ENCODE measurements around the gene BEND7.
"Not testable (repeated sequence)": the region's sequence is repeated elsewhere in the genome, so short reads cannot be mapped to it uniquely, and the experiment has no call there.

BEND7 gene

DNA sequence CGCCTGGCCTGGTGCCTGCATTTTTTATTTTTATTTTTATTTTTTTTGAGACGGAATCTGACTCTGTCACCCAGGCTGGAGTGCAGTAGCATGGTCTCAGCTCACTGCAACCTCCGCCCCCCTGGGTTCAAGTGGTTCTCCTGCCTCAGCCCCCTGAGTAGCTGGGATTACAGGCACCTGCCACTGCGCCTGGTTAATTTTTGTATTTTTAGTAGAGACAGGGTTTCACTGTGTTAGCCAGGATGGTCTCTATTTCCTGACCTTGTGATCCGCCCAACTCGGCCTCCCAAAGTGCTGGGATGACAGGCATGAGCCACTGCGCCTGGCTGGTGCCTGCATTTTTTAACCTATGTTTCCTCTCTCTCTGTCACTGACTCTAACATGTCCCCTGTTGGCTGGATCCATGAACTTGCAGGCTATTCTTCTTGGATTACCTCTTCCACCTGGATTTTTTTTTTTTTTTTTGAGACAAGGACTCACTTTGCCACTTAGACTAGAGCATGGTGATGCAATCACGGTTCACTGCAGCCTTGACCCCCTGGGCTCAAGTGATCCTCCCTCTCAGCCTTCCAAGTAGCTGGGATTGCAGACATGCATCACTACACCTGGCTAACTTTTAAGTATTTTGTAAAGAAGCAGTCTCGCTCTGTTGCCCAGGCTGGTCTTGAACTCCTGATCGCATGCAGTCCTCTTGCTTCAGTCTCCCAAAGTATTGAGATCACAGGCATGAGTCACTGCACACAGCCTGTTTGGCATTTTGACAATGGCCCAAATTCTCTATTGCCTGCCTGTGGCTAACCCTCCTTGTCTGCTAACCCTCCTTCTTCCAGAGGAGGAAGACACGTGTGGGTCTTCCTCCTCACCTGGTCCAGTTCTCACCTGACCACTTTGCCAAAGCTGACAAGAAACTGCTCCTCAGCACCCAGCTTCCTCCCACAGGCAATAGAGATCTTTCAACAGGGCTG lies 34.9 kb upstream of the BEND7 start:
- POLR2A ChIA-PET, result no interaction called here

DNA sequence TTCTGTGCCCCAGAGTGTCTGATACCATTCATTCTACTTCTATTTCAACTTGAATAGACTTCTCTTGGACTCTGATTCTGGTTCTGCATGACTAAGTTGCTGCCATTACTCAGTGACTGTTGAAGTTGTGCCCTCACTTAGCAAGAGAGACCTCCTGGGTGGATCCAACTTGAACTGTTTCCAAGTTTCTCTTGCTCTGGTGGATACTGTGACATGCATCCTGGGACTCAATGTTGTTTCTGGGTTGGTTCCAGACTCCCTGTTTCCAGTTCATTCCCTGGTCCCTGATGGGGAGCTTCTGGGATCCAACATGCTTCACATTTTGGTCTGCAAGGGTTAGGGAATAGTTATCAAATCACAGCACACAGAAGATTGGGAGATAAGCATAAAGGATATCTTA lies 31.8 kb upstream of the BEND7 start:
- ChIA-PET POLR2A (no interaction called here), CTCF (interaction anchor here (1.4 kb wide), 1 partner anchor 184 kb away, joined by 3 read pairs; no protein-coding TSS in a partner anchor)
- TF ChIP-seq, protein P1, sequence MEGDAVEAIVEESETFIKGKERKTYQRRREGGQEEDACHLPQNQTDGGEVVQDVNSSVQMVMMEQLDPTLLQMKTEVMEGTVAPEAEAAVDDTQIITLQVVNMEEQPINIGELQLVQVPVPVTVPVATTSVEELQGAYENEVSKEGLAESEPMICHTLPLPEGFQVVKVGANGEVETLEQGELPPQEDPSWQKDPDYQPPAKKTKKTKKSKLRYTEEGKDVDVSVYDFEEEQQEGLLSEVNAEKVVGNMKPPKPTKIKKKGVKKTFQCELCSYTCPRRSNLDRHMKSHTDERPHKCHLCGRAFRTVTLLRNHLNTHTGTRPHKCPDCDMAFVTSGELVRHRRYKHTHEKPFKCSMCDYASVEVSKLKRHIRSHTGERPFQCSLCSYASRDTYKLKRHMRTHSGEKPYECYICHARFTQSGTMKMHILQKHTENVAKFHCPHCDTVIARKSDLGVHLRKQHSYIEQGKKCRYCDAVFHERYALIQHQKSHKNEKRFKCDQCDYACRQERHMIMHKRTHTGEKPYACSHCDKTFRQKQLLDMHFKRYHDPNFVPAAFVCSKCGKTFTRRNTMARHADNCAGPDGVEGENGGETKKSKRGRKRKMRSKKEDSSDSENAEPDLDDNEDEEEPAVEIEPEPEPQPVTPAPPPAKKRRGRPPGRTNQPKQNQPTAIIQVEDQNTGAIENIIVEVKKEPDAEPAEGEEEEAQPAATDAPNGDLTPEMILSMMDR (IDR thresholded peaks at IDR 0.05; ENCODE audit: insufficient read depth, low read length, missing control alignments), result no peak
- no peak for DNase-seq (ENCODE audit: low read depth, low spot score)
- no peak overlapping the region for H3K4me3 ChIP-seq (ENCODE audit: low read depth, low read length)

More for the DNA sequence above, 34.9 kb upstream of the BEND7 start:
- DNase-seq (ENCODE audit: low read depth, low spot score), result no peak
- TF ChIP-seq, protein P1 (IDR thresholded peaks at IDR 0.05; ENCODE audit: insufficient read depth, low read length, missing control alignments), result no peak
- H3K4me3 ChIP-seq (ENCODE audit: low read depth, low read length), result no peak overlapping the region
- CTCF ChIA-PET, result no interaction called here

GRCh38 chr10:13559124-13559700 lies 30.4 kb upstream of the BEND7 start:
- no peak overlapping the region for H3K4me3 ChIP-seq (ENCODE audit: low read depth, low read length)
- TF ChIP-seq, protein P1 (IDR thresholded peaks at IDR 0.05; ENCODE audit: insufficient read depth, low read length, missing control alignments), result no peak
- ChIA-PET CTCF (interaction anchor here (1.2 to 1.6 kb wide), 3 partner anchors 12 to 183 kb away, joined by 3 to 4 read pairs (median 3); no protein-coding TSS in a partner anchor), POLR2A (no interaction called here)
- DNase-seq (ENCODE audit: low read depth, low spot score), result no peak

DNA sequence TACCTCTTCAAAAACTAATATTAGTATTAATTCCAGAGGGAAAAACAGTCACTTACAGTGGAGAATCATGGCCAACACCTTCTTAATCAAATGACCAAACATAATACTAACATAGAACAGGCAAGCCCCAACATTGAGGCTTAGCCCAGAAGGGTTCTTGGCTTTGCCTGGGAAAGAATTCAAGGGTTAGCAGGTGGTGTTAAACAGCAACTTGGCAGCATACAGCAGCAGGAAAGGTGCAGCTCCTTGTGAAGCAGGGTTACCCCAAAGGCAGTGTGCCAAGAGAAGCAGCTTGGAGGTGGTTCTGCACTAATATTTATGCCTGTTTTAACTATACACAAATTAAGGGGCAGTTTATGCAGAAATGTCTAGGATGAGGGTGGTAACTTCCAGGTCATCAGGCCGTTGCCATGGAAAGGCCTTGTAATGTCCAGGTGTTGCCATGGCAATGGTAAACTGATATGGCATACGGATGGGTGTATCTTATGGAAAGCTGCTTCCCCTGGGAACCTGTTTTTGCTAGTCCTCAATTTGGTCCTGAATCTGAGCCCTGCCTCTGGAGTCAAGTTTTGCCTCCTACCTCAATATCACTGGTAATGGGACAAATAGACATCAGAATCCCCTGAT lies 27.2 kb upstream of the BEND7 start:
- POLR2A ChIA-PET, result no interaction called here

DNA sequence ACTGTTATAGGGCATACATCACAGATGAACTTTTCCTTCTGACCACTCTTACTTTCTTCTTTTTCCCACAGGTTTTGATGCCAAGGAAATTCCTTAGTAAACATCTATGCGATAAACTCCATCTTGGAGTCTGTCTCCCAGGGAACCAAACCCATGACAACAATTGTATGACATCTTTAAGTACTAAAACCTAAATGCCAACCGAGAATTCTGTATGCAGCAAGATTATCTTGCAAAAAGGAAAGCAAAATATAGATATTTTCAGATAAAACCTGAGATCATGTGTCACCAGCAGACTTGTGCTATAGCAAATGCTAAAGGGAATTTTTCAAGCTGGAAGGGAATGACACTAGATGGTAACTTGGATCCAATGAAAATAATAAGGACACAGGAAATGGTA lies 22.0 kb upstream of the BEND7 start:
- CTCF ChIA-PET, result no interaction called here
- no peak for DNase-seq (ENCODE audit: low read depth, low spot score)
- TF ChIP-seq, protein P1 (IDR thresholded peaks at IDR 0.05; ENCODE audit: insufficient read depth, low read length, missing control alignments), result no peak
- POLR2A ChIA-PET, result no interaction called here
- no peak overlapping the region for H3K4me3 ChIP-seq (ENCODE audit: low read depth, low read length)

More for the DNA sequence above, 27.2 kb upstream of the BEND7 start:
- CTCF ChIA-PET, result no interaction called here
- TF ChIP-seq, protein P1 (IDR thresholded peaks at IDR 0.05; ENCODE audit: insufficient read depth, low read length, missing control alignments), result no peak
- DNase-seq (ENCODE audit: low read depth, low spot score), result no peak
- H3K4me3 ChIP-seq (ENCODE audit: low read depth, low read length), result no peak overlapping the region

- ChIA-PET CTCF (interaction anchor here (1.0 to 2.0 kb wide), 2 partner anchors 13 to 173 kb away, joined by 3 to 5 read pairs; no protein-coding TSS in a partner anchor), POLR2A (interaction anchor here (0.6 kb wide), 1 partner anchor 377 kb away, joined by 3 read pairs; no protein-coding TSS in a partner anchor)
- no peak for DNase-seq (ENCODE audit: low read depth, low spot score)
- TF ChIP-seq, protein P1 (IDR thresholded peaks at IDR 0.05; ENCODE audit: insufficient read depth, low read length, missing control alignments), result no peak
- no peak overlapping the region for H3K4me3 ChIP-seq (ENCODE audit: low read depth, low read length)
Measured at GRCh38 chr10:13542533-13542932, 13.7 kb upstream of the BEND7 start.

GRCh38 chr10:13537985-13538384 lies 9.2 kb upstream of the BEND7 start:
- CTCF ChIA-PET, result interaction anchor here (1.0 to 7.6 kb wide), 3 partner anchors 133 to 332 kb away, joined by 3 to 101 read pairs (median 3); no protein-coding TSS in a partner anchor
- POLR2A ChIA-PET, result interaction anchor here (0.5 kb wide), 1 partner anchor 28 kb away, joined by 3 read pairs; no protein-coding TSS in a partner anchor
- H3K4me3 ChIP-seq (ENCODE audit: low read depth, low read length); DNase-seq (ENCODE audit: low read depth, low spot score): not testable (repeated sequence)

Measured in AG04449 (cell line).